ENCODE data around the gene VENTX.

The VENTX gene

DNA sequence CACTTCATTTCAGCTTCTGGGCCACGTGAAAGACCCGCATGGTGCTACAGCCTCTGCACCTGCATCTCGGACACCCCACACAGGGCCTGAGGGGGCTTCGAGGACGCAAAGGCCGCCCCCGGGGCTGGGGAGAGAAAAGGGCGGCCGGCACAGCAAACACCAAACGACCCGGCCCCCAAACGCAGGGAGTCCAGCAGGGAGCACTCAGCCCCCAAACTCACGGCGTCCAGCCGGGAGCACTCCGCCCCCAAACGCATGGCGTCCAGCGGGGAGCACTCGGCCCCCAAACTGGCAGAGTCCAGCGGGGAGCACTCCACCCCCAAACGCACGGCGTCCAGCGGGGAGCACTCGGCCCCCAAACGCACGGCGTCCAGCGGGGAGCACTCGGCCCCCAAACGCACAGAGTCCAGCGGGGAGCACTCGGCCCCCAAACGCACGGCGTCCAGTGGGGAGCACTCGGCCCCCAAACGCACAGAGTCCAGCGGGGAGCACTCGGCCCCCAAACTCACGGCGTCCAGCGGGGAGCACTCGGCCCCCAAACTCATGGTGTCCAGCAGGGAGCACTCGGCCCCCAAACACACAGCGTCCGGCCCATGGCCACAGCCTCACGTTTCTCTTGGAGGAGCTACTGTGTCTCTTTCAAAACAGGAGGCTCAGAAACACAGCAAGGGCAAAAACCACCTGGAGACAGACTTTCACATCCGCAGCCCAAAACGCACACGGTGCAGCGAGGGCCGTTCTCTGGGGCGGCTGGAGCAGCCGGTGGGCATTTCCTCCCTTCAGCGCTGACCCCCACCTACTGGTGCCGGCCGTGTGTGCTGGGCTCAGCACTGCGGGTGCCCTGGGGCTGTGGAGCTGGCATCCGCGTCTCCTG lies 34.6 kb upstream of the VENTX start:
- no peak for DNase-seq

DNA sequence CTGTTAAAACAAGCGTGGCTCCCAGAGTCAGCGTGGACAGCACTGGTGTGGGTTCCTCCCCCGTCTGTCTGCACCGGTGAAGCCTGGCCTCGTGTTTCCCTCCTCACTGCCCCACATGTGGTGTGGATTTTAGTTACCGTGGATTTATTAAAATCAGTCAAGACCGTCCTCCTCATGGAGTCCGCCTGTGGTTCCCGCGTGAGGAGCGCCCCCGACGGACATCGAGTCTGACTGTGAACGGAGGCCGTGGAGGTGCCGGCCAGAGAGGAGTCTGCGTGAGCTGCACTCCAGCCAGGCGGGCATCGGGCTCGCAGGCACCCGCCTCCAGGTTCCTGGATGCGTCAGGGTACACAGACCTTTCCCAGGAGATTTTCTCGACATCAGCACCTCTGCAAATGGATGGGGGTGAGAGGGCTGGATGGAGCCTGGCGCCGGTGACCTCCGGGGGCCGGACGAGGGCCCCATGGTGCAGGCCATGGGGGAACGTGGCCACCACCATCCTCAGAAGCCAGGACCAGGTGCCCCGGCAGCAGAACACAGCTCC lies 33.9 kb upstream of the VENTX start:
- DNase-seq, result no peak

DNA sequence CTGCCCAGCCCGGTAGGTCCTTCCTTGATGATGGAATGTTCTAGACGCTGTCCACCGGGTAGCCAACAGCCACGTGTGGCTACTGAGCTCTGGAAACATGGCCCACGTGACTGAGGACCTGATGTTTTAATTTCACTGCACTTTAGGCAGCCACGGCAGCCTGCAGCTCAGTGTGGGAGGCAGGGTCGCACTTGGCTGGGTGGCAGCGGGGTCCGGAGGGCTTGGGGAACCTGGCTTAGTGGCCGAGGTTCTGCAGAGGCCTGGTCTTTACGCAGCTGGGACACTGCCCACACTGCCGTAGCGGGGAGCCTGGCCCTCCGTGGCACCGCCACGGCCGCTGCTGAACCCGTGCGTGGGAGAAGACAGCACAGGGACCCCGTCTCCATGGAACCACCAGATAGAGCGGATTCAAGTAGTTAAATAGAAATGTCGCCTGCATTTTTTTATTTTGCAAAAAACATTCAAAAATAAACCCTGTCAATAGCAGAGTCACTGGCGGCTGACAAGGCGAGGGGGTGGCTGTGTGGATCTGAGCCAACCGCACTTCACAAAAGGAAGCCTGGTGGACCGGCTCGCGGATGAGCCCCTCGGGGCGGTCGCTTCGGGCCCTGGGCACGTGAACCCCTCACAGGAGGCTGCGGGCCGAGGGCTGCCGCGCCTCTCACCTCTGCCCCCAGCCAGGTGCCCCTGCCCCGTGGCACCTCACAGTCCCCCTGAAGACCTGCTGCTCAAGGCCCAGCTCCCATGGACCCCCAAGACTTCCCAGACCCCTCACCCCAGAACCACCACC lies 33.2 kb upstream of the VENTX start:
- no peak for DNase-seq

DNA sequence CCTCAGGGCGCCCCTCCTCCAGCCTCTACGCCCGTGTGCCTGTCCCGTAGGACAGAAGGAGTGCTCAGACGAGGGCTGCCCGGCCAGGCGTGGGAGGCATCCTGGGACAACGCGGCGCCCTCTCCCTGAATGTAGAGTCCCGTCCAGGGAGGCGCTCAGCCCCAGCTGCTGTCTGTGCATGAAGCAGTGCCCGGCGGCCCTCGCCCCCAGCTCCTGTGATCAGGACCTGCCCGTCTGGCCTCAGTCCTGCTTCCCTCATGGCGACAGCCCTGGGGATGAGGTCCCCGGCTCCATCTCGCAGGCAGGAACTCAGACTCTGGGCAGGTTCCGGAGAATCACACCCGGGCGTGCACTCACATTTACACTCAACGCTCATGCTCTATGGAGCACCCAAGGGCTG lies 32.5 kb upstream of the VENTX start:
- no peak for DNase-seq

DNA sequence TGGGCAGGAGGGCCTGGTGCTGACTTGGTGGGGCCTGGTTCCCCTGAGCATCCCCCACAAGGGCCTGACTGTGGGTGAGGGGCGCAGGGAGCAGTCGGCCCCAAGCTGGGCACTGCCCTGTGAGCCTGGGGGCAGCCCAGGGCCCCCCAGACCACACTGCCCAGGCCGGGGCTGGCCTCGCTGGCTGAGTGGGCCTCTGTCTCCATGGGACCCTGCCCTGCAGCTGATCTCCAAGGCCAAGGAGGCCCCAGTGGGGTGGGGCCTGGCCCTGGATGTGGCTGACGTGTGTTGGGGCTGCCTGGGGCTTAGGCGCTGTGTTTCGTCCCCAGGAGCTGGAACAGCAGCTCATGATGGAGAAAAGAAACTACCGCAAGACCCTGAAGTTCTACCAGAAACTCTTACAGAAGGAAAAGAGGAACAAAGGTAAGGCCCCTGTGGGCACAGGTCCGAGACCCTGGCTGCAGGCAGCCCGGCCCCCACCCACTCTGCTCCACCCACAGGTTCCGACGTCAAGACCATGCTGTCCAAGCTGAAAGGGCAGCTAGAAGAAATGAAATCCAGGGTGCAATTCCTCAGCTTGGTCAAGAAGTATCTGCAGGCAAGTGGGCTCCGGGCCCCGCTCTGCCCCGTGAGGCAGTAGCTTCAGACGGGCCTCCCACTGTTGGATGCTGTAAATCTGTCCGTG lies 31.2 kb upstream of the VENTX start:
- no peak for DNase-seq

DNA sequence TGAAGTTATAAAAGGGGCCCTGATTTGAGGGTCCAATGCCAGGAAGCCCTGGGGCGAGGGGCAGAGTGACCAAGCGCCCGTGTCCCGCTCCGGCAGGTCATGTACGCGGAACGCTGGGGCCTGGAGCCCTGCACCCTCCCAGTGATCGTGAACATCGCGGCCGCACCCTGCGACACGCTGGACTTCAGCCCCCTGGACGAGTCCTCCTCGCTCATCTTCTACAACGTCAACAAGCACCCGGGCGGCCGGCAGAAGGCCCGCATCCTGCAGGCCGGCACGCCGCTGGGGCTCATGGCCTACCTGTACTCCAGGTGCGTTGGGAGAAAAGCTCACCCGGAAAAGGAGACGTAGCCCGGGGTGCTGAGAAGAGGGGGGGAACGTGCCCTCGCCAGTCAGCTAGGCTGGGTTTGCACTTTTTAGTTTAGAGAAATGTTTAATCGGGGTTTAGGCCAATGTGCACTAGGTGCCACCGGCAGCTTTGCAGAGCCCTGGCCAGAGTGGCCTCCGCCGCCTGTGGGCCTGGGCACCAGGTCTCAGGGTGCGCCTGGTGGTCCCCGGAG lies 30.5 kb upstream of the VENTX start:
- no peak for DNase-seq

DNA sequence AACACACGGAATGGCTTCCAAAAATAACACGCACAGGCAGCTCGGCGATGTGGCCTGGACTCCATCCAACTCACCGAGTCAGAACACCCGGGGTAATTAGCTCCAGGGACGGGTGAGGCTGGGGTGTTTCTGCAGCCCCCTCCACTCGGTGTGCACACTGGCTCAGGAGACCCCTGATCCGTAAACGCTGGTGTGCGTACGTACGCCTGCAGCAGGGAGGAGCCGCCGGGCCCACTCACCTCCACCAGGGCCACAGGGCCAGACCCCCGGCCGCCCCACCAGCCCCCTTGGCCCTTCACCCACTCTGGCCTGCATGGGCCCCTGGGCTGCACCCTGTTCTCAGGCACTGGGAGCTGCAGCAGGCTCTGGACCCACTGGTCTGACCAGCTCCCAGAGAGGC lies 30.0 kb upstream of the VENTX start:
- no peak for DNase-seq

DNA sequence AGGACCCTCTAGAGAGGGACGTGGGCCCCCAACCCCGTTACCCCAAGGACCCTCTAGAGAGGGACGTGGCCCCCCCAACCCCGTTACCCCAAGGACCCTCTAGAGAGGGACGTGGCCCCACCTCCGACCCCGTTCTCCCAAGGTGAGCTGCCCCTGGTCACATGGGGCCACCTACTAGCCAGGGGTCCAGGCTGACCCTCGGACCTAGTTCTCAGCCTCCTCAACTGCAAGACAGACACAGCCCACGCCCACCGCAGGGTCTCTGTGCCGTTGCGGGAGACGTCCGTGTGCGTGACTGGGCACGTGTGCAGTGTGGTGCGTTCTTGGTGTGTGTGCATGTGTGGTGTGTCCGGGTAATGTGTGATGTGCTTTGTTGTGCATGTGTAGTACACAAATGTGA lies 29.2 kb upstream of the VENTX start:
- DNase-seq, result no peak

DNA sequence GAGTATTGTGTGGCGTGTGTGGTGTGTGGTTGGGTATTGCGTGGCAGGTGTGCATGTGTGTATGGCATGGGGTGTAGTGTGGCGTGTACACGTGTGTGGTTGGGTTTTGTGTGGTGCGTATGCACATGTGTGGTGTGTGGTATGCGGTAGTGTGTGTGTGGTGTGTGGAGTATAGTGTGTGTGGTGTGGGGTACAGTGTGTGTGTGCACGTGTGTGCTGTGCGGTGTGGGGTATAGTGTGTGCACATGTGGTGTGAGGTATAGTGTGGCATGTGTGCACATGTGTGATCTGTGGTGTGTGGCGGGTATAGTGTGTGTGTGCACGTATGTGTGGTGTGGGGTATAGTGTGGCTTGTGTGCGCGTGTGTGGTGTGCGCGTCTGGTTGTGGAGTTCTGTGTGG lies 28.5 kb upstream of the VENTX start:
- DNase-seq, result no peak

DNA sequence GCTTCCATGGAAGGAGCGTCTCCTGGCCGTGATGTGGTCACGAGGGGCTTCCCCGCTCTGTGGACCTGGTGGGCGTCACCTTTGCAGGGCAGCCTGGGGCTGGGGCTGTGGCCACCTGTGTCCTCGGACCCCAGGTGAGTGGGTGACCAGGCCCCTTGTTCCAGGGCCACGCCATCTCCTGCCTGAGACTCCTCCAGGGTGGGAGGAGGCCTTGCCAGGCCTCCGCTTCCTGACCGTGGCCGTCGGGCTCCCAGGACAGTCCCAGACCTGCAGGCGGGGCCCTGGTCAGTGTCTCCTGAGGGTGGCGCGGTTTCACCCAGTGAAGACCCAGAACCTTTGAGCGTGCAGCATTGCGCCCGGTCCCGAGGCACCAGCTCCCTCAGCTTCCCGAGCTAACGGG lies 28.0 kb upstream of the VENTX start:
- DNase-seq, result no peak

DNA sequence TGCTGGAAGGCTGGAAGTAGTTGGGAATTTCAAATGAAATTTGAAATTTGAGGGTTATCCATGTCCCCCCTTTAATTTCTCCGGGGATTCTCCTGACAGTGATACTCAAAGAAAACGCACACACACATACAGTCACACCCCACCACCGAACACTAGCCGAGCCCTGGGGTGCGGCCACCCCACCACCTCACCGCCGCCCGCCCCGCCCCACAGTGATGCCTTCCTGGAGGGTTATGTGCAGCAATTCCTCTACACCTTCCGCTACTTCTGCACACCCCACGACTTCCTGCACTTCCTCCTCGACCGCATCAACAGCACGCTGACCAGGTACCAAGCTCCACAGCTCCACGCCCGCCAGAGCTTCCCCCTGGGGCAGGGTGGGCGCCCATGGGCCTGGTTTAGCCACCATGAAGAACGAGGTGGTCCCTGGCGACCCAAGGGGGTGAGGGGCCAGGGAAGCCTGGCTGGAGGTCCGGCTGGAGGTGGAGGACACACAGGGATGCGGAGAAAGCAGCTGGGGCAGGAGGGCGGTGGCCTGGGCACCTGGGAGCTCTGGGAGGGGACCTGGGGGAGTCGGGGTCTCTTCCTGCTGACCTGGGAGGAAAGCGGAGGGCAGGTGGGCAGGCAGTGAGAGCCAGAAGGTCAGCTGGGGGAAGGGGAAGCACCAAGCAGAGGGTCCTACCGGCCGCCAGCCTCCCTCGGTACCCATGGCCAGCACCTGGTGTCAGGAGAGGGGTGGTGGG lies 27.1 kb upstream of the VENTX start:
- no peak for DNase-seq

DNA sequence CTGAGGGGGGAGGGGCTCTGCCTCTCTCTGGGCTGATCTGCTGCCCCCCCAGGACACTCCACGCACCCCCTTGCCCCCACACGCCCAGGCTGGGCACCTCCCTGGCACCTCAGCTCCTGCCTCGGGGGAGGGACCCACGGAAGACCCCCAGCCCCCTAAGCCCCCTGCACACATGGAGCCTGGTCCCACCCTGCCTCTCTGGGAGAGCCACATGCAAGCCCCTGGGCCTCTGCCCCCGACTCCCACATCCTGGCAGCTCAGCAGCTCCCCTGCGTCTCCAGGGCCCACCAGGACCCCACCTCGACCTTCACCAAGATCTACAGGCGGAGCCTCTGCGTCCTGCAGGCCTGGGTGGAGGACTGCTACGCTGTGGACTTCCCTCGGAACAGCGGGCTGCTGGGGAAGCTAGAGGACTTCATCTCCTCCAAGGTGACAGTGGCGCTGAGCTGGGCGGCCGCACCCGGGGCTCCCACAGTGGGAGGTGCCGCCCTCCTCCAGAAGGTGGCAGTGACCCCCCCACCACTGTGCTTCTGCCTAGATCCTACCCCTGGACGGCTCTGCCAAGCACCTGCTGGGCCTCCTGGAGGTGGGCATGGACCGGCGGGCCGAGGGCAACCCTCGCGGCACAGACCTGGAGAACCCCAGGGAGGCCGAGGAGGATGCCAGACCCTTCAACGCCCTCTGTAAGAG lies 26.4 kb upstream of the VENTX start:
- no peak for DNase-seq

DNA sequence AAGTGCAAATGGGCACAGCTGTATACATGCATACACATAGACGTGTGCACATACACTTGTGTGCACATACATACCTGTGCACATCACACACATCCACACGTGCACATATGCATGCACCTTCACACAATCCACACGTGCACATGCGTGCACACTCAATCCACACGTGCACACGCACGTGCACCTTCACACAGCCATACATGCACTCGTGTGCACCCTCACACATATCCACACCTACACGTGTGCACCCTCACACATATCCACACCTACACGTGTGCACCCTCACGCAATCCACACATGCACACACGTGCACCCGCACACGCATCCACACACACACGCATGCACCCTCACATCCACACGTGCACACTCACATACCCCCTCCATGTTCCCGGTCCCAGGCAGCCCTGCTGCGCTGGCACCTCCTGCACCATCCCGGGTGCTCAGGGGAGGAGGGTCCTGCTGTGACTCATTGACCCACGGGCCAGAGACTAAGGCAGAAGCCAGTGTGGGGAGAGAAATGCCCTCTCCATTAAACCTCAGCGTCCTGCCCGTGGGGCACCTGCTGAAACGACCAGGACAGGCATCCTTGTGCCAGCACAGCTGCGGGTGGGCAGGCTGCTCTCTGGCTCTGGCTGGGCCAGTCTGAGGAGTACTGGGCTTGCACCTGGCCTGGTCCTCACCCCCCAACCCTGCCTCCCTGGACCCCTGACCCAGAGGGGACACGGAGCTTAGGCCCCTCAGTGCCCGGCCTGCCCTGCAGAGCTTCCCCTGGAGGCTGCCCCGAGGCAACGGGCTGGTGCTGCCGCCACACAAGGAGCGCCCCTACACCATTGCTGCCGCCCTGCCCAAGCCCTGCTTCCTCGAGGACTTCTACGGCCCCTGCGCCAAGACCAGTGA lies 25.4 kb upstream of the VENTX start:
- DNase-seq, result no peak

DNA sequence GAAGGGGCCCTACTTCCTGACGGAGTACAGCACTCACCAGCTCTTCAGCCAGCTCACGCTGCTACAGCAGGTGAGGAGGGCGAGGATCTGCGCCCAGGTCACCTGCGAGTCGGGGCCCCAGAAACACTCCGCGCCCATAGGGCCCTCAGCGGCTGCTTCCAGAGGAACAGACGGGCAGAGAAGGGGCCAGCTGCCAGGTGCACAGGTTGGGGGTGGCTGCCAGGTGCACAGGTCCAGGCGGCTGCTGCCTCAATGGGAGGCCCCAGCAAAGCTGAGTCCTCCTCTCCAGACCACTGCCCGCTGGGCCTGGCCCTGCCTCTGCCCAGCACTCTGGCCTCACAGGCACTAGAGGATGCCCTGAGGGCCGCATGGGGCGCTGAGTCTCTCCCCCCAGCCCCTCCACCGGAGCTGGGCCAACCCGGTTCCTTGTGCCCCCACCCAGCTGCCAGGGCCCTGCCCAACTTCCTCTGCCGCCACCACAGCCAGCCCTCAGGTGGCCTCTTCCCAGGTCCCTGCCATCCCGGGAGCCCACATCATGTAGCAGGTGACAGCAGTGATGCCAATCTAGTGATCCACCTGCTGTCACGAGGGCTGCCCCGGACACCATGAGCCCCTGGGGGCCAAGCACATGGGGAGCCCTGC lies 24.7 kb upstream of the VENTX start:
- DNase-seq, result no peak

DNA sequence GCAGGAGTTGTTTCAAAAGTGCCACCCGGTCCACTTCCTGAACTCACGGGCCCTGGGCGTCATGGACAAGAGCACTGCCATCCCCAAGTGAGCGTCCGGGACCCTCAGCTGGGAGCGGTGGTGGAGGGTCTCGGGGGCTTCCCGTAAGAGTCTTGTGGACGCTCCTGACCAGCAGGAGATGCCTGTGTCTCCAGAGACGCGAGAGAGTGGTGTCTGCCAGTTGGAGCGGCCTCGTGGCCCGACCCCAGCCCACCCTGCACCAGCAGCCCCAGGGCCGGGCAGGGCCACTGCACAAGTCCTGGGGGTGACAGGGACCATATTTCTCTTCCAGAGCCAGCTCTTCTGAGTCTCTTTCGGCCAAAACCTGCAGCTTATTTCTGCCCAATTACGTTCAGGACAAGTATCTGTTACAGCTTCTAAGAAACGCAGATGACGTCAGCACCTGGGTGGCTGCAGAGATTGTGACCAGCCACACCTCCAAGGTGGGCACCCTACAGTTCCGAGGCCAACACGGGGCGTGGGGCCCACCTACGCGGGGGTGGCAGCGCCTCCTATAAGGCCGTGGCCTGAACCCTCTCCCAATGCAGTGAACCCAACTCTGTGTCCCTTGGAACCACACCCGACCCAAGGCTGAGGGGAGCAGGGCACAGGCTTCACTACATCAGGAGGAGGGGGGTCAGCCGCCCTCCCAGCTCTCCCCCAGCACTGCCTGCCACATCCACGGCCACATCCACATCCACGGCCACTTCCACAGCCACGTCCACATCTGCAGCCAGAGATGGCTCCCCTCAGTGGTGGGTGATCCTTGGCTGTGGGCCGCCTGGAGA lies 23.8 kb upstream of the VENTX start:
- DNase-seq, result no peak

DNA sequence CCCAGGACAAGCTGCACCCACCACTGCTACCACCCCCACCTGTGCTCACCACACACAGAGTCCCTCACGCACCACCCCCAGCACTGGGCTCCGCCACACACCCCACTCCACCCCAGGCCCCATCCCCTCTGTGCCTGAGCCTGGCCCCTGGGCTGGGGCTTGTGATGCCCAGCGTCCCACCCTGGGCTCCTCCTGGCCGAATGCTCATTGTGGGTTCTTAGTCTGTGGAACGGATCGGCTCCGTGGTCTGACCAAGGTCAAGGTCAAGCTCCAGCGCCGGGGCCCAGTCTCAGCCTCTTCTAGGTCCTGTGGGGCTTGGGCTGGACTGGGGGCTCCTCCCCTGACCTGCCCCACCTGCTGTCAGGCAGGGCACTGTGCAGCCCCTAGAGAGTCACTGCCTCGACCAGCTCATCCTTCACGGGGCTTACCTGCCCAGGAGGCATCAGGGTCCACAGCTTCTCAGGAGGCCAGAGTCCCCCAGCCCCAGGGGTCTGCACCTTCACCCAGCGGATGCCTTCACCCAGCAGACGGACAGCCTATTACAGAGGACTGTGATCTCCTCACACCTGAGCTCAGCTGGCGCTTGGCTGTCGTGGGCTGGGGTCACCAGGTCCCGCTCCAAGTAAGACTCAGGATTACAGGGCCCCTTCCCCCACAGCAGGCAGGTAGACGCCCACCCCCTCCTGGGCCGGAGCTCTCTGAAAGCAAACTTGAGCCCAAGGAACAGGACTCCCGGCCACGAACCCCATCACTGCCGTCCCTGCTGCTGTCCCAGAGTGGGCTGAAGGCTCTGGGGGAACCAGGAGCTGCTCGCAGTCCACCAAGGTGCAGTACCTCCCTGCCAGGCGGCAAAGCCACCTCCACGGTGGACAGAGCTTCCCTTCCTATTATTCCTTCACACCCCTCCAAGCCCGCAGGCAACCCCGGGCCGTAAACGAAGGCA lies 22.9 kb upstream of the VENTX start:
- DNase-seq, result no peak

DNA sequence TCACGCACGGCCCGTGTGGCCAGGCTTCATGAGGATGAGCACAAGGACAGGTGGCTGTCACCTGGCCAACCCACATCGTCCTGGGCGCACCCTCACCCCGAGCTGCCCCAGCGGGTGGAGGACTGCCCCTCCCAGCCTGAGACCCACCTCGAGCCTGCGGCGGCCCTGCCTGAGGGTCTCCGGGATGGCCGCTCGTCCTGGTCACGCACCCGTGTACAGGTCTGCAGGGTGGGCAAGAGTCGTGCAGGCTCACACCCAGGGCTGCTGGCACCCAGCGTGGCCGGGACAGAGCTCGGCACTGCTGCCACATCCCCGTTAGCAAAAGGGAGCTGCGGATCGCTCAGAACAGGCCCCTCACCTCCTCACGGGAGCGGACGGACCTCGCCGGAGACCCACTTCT lies 22.1 kb upstream of the VENTX start:
- no peak for DNase-seq

DNA sequence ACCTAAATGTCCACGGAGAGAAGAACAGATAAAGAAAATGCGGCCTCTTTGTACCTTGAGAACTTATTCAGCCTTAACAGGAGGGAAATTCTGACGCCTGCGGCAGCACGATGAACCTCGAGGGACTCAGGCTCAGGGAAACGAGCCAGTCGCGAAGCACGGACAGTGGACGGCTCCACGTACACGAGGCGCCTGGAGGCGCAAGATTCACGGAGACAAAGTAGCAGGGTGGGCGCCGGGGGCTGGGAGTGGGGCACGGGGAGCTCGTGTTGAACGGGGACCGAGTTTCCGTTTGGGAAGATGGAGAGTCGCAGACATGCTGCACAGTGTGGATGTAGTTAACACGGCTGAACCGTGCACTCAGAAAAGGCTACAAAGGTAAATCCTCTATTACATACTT lies 20.9 kb upstream of the VENTX start:
- no peak for DNase-seq
